CD4-positive, alpha-beta T cell treated with Interleukin-2 at 100 ng/mL for 4 hours (primary cell): ENCODE data around the gene CAPN9.
A peak's percentile ranks its signal among the peaks of the same experiment; 100 is the strongest.
"Not testable (repeated sequence)": the region's sequence is repeated elsewhere in the genome, so short reads cannot be mapped to it uniquely, and the experiment has no call there.

Source experiments
- DNase-seq: peaks from one replicate; pipeline ENCODE4 v3.0.0-alpha.2; 2020; ENCODE audit warnings: low spot score

CAPN9 gene

GRCh38 chr1:230746617-230747016 is 571 bp upstream of the CAPN9 start:
- DNase-seq = no peak

DNA sequence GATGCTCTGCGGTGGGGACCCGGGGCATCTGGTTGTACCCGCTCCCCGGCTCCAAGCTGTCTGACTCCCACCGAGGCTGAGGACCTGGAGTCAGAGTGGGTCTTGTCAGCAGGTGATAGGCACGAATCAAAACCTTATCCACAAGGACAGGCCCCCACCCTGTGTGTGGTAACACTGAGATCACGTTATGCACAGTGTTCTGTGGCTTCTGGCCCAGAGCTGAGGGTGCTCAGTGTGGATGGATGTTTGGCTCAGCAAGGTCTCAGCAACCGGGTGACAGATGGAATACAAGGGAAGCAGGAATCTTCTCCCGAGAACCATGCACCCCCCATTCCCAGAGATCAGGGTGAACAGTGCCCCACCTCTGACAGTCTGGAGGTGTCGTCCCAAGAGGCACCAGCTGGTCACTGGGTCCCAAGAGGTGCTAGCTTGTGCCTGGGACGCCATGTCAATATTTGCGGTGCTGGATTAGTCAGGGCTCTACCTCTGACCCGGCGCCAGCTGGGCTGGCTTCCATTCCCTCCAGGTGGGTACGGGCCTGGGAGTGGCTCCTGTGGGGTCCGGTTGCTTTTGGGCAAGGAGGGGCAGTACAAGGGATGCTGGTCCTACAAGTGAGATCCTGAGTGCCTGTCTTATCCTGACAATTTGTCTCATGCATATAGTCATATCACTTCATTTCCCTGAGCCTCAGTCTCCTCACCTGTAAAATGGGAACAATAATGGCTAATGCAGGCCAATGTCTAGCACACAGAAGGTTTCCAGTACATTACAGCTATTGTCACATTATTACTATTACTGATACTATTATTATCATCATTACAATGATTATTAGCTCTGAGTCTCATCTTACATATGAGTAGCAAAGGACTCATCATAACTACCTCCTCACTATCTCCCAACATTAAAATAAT is 957 bp downstream of the CAPN9 start:
- no peak for DNase-seq

GRCh38 chr1:230749150-230749549 is 2.0 kb downstream of the CAPN9 start:
- DNase-seq = no peak

DNA sequence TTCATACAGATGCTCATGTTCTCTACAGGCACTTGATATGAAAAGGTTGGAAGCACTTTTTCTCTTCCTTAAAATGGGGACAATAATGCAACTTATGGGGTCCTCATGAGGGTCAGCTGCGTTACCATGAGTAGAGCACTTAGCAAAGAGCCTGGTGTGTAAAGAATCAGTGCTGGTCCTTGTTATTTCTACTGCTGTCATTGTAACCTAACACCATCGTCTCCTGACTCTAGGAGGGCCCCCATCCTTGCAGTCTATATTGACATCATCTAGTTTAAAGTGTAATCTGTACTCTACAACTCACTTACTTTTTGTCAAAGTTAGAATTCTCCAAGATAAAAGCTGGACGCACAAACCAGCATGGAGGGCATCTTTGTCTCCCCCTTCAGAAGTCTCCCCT is 2.4 kb downstream of the CAPN9 start:
- no peak for DNase-seq

DNA sequence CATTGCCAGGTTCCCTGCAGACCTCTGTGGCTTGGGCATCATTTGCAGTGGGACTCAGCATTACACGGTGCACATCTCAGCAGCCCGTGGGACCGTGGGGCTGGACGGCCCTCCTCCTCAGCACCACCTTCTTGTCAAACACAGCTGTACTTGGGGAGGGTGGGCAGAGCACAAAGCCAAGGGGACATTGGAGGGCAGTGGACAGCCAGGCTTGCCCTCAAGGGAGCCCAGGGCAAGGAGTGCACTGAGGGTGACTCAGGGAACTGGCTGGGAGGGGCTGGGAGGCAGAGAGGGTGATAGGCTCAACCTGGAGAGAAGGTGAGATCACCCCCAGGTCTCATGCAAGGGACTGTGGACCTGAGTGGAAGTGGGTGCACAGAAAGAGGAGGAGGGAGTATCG is 3.4 kb downstream of the CAPN9 start:
- DNase-seq = no peak

GRCh38 chr1:230750986-230751625 is 3.9 kb downstream of the CAPN9 start:
- no peak for DNase-seq

GRCh38 chr1:230752407-230752806 is 5.2 kb downstream of the CAPN9 start:
- no peak for DNase-seq

GRCh38 chr1:230753191-230753585 is 6.0 kb downstream of the CAPN9 start:
- no peak for DNase-seq

GRCh38 chr1:230753586-230754251 is 6.5 kb downstream of the CAPN9 start:
- peak; percentile 12 for DNase-seq

GRCh38 chr1:230754796-230755195 is 7.6 kb downstream of the CAPN9 start:
- DNase-seq = no peak

GRCh38 chr1:230757856-230758708 is 10.9 kb downstream of the CAPN9 start:
- DNase-seq = no peak

GRCh38 chr1:230758709-230759368 is 11.7 kb downstream of the CAPN9 start:
- no peak for DNase-seq

GRCh38 chr1:230759369-230760065 is 12.3 kb downstream of the CAPN9 start:
- no peak for DNase-seq

GRCh38 chr1:230760360-230760827 is 13.2 kb downstream of the CAPN9 start:
- DNase-seq = no peak

GRCh38 chr1:230761443-230762167 is 14.4 kb downstream of the CAPN9 start:
- DNase-seq = no peak

DNA sequence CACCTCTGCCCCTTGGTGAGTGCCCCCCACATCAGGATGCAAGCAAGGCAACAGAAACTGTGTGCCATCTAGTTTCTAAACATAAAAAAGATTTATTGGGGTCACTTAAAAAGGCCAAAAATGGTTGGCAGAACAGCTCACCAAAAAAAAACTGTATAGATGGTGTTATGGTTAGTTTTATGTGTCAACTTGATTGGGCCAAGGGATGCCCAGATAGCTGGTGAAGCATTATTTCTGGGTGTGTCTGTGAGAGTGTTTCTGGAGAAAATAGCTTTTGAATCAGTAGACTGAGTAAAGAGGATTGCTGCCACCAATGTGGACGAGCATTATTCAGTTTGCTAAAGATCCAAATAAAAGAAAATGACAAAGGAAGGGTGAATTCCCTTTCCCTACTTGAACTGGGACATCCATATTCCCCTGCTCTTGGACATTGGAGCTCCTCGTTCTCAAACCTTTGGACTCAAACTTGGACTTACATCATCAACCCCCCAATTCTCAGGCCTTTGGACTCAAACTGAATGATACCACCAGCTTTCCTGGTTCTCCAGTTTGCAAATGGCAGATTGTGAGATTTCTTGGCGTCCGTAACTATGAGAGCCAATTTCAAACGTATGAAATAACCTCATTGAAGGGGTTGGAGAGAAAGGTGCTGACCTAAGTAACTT is 16.9 kb downstream of the CAPN9 start:
- no peak for DNase-seq

DNA sequence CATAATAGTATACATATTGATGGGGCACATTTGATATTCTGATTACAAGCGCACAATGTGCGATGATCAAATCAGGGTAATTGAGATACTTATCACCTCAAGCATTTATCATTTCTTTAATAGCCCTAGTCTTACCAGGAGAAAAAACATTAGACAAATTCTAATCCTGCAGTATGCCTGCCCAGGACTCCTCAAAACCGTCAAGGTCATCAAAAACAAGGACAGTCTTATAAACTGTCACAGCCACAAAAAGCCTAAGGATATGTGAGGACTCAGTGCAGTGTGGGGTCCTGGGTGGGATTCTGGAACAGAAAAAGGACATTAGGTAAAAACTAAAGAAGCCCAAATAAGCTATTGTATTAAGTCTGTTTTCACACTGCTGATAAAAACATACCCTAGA is 19.1 kb downstream of the CAPN9 start:
- no peak for DNase-seq

- DNase-seq = not testable (repeated sequence)
Observed at GRCh38 chr1:230767859-230768612, 20.8 kb downstream of the CAPN9 start.
